Measurements from ENCODE around the gene ERCC6L2.

The ERCC6L2 gene

DNA sequence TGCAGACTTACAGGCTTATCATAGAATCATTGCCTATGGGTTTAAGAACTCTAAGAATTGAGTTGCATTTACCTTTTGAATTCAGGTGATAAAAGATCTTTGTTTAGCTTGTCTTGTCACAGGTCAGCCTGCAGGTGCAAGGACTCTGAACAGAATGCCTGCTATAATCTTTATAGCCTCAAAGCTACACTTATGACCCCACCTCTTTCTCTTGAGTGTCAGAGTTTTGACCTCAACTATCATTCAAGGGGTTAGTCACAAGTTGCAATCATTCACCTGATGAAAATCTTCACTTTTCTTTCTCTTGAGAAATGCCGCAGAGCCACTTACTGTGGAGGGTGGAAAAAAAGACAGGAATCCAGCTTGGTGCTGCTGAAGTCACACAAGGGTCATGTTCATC is 49.5 kb downstream of the ERCC6L2 start:
- DNase-seq, result no peak

DNA sequence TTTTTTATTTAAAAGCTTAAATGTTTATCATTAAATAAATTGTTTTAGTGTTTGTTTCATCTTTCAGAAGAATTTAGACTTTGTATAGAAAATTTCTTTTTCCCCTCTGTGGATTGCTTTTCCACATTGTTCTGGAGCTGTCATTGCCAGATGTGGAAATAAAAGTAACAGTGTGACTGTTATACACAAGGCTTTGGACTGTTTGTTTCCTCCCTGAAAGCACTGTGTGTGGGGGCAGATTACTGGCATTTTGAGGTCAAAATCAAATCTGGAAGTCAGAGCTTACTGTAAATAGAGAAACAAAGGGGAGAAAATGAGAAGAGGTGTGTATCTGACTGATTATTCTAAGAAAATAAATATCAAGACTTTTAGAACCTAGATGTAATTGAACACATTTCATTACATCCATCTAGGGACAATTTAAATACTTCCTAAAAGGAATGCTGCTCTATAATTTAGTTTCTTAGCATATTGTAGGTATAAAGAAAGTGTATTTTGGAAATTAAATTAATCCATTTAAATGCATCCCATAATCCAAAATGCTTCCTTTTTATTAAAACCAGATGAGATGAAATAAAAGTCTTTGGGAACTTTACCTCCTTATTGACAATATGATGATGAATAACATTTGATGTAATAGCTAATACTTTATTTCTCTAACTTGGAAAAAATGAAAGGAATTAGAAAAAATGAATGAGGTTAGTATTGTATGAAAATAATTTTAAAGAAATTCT is 51.9 kb downstream of the ERCC6L2 start:
- DNase-seq, result no peak

DNA sequence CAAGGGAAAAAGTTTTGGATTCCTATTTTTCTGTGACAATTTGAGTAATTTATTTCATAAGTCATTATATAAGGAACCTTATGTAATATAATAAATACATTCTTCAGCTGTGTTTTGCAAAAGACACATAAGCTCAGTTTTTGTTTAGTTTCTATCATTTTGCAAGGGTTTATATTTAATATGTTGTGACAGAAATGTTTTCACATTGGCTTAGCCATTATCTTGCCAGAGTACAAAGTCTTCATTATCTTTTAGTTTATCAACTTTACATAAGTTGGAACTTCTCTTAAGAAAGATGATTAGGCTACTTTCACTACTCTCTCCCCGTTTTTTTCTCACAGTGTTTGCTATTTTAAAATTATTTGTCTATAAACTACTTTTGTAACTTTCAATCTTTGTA is 54.8 kb downstream of the ERCC6L2 start:
- no peak for DNase-seq

DNA sequence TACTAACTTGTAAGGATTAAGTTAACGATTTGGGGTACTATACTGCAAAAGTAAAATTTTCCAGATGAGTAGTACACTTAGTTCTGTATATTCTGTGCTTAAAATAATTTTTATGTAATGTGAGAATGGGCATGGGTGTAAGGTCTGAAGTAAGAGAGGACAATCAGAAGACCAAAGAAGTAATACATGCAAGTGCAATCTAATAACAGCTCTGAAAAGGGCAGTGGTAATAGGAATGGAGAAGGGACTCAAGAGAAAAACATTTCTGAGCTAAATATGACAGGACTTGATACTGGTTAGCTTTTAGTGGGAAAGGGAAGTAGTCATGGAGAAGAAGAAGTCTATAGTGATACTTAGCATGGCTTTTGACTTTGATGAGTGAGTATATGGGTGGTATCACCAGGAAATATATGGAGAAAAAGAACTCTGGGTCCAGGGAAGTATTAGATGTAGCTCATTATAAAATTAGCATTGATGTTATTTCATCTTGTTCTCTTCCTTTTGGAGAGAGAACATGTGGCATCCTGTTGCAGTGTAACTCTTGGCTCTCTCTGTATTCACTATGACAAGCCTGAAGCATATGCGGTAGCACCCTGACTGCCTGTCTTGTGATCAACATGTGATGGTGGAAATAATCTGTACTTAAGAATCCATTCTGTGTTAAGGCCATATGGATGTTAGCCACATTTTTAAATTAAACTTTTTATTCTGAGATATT is 60.5 kb downstream of the ERCC6L2 start:
- no peak for DNase-seq

DNA sequence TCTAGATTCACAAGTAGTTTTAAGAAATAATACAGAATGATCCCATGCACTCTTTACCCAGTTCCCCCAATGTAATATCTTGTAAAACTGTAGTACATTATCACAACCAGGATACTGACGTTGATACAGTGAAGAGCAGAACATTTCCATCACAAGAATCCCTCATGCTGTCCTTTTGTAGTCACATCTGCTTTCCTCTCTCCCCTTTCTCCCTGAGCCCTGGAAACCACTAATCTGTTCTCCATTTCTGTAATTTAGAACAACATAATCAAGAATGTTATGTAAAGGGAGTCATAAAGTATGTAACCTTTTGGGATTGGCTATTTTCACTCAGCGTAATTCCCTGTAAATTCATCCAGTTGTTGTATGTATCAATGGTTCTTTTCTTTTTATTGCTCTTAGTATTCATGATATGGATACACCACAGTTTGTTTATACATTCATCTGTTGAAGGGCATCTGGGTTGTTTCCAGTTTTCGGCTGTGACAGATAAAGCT is 61.1 kb downstream of the ERCC6L2 start:
- DNase-seq, result no peak

DNA sequence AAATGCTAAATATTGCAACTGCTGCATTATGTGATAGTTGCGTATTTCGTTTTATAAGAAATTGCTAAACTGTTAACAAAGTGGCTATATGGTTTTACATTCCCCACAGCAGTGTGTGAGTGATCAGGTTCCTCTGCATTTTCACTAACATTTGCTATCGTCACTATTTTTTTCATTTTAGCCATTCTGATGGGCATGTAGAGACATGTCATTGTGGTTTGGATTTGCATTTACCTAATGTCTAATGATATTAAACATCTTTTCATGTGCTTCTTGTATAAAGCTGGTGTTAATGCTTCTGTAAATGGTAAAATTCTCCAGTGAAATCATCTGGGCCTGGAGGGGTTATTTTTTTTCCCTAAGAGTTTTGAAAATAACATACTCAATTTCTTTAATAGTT is 61.6 kb downstream of the ERCC6L2 start:
- DNase-seq, result no peak

DNA sequence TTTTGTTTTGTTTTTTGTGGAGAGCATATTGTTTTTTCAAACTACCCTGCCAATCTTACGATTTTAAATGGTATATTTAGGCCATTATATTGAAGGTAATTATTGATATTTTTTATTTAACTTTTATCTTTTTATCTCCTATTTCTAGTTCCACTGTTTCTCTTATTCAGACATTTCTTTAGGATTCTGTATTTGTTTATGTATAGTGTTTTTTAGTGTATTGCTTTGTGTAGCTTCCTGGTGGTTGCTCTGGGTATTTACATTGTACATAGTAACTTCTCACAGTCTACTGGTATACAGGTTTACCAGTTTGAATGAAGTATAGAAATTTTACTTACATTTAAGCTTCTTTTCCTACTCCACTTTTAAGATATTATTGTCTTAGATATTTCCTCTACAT is 63.2 kb downstream of the ERCC6L2 start:
- DNase-seq, result no peak

DNA sequence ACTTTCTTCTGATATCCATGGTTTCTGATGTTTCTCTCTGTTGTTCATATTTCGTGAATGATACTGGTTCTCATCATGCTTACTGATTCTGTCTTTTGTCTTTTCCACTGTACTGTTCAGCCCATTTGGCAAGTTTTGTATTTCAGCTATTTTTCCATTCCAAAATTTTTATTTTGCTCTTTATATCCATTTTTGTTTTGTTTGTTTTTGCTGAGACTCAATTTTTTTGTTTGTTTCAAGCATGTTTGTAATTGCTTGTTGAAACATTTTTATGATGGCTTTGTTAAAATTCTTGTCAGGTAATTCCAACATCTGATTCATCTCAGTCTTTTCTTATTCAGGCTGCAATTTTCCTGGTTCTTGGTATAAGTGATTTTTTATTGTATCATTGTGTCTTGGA is 64.0 kb downstream of the ERCC6L2 start:
- DNase-seq, result no peak

DNA sequence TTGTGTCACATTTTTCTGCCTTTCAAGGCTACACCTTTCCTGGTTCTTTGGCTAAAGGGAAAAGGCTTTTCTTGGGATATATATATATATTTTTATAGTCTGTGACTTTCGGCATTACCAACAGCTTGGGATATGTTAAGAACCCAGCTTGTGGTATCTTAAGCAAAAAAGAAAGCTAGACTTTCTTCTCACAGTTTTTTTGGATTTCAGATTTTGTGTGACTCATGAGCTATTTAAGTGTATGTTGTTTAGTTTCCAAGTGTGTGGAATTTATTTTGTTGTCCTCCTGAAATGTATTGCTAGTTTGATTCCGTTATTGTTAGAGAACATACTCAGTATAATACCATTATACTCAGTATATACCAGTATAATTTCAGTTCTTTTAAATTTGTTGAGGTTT is 64.8 kb downstream of the ERCC6L2 start:
- DNase-seq, result no peak

DNA sequence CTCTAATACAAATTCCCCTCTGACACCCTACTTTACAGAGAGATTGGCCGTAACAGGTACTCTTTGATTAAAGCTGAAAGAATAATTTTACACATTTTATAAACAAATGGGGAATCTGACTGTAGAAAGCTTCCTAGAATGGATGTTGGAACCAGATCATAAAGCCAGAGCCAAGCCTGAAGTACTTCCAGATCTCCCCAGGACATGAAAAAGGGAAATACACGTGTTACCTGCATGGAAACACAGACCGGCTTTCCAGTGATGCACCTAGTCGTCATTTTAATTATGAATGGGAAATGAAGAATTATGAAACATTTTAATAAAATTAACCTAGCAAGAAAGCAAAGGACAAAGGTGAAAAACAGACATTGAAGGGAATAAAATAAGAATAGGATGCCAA is 66.5 kb downstream of the ERCC6L2 start:
- DNase-seq, result no peak

DNA sequence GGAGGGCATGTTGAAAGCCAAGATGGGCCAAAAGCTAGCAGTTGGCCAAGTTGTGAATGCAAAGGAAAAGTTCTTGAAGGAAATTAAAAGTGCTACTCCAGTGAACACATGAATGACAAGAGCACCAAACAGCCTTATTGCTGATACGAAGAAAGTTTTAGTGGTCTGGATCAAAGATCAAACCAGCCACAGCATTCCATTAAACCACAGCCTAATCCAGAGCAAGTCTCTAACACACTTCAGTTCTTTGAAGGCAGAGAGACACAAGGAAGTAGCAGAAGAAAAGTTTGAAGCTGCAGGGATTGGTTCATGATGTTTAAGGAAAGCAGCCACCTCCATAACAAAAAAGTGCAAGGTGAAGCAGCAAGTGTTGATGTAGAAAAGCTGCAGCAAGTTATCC is 71.6 kb downstream of the ERCC6L2 start:
- no peak for DNase-seq

DNA sequence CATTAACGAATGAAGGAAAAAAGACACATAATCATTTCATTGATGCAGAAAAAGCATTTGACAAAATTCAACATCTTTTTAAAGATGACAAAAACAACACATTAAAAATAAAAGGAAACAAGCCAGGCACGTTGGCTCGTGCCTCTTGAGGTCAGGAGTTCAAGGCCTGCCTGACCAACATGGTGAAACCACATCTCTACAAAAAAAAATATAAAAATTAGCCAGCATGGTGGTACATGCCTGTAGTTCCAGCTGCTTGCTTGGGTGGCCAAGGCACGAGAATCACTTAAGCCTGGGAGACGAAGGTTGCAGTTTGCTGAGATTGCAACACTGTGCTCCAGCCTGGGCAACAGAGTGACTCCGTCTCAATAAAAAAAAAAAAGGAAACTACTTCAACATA is 77.0 kb downstream of the ERCC6L2 start:
- DNase-seq, result no peak

DNA sequence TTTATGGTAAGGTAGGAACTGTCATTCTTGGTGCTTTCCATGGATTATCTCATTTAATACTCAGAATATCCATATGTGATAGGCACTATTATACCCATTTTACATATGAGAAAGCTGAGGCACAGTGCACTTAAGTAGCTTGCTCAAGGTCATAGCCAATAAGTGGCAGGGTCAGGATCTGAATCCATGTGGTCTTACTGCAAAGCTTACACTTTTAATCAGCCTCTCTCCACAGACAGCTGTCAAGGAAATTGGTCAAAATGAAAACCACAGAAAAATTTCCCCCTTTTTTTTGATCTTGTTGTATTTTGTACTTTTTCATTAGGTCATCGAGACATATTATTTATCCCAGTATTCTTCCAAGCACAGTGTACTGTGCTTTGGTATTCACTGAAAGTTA is 78.5 kb downstream of the ERCC6L2 start:
- no peak for DNase-seq

DNA sequence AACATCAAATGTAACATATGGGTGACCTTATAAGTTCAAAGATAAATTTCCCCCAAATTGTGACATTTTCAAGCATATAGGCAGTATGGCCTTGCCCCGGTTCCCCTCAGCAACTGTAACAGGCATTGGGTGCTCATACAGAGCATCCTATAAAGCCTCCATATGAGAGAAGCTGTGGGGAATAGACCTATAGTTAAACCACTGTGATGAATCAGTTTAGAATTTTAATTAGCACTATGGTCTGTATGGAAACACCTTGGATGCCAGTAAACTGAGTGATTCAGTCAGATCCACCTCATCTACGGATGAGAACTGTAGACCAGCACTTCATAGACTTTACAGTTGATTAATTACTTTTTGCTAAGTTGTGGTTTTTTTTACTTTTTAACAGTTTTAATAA is 79.4 kb downstream of the ERCC6L2 start:
- no peak for DNase-seq

DNA sequence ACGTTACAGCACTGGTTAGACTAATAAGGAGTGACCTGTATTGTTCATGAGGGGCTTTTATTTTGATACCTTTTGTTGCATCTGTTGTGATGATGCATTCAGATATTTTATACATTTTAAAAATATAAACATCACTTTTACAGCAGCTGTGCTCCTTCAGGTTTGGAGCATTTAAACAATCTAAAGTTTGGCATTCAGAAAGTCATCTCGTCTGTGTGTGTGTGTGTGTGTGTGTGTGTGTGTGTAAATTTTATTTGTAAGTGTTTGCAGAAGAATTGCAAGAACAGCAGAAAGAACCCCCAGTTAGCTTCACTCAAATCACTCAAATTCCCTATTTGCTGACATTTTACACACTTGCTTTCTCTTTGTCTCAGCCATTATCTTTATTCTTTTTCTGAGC is 87.4 kb downstream of the ERCC6L2 start:
- no peak for DNase-seq

DNA sequence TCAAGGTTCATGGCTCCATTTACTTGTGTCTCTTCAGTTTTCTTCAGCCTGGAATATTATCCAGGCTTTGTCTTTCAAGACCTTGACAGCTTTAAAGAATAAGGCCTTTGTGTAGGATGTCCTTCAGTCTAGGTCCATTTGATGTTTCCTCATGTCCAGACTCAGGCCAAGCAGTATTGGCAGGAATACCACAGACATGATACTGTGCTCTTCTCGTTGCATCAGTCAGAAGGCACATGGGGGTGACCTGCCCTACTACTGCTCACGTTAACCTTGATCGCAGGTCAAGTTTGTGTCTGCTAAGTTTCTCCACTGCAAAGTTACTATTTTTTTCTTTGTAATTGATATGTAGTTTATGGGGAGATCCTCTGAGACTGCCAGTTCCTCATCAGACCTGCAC is 88.2 kb downstream of the ERCC6L2 start:
- DNase-seq, result no peak

DNA sequence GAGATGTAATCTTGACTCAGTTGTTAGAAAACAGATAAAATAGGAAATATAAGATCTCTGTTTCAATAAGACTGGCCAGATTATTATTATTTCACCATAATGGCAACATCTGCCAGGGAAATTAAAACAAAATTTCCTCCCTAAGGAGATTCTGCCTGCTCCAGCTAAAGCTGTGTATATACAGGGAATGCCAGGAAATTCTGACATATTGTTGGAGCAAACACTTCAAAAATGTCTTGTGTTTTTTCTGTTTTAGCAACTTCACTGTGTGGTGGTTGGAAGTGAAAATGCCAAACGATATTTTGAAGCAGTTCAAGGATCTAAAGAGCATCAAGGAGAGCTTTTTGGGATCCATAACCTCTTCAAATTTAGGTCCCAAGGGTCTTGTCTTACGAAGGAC is 90.8 kb downstream of the ERCC6L2 start:
- DNase-seq, result no peak

DNA sequence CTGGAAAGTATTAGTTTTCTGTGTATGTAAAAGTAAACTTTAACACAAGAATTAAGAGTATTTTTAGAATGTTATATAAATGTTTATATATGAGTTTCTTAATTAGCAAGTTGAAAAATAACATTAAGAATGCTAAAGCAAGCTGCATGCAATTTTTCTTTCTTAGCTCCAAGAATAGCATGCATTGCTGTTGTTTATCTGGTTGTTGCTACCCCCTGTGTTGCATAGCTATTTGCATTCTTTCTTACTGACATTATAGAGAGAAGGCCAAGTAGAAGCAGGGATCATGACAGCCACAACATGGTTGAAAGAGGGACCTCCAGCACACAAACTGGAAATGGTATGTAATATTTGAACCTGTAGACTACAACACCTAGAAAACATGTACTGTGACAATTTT is 94.8 kb downstream of the ERCC6L2 start:
- no peak for DNase-seq

DNA sequence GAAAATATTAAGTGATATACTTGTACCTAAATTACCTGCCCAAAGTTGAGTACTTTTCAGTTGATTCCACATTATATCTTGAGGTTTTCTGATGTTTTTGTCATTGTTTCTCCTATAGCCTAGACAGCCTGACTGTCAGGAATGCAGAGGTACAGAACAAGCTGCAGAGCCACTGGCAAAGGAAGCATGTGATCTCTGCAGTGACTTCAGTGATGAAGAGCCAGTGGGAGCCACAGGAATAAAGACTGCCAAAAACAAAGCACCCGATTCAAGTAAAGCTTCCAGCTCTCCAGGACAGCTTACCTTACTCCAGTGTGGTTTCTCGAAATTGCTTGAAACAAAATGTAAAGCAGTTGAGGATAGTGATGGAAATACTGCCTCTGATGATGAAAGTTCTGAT is 96.3 kb downstream of the ERCC6L2 start:
- no peak for DNase-seq

DNA sequence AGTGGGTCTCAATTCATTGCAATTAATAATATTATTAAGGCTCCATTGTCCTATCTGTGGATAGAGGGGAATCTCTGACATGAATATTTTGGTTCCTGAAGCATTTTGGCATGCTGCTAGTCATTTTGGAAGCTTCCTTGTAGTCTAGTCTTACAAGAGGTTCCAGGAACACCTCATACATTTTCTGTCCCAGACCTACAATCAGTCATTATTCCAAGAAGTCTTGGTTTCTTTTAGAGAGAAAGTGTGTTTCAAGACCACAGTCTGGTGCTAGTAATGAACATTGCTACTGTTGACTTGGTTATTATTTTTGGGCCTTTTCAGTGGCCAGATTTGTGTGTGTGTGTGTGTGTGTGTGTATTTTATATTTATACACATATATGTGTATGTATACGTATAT is 98.9 kb downstream of the ERCC6L2 start:
- DNase-seq, result no peak

DNA sequence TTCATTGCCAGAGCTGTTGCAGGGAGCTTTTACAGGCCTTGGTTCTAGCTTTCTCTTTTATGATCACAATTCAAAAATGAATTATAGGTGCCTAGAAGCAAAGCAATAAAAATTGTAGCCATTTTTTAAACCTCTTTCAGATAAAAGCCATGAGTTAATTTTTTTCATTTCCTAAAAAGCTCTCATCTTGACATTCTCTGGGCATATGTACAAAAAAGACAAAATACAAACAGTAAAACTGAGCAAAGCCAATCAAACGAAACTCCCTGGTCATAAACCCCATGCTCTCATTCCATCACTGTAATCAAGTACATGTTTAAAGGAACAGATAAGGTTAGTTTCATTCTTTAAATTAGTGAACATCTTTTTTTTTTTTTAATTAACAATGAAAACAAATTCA is 101.9 kb downstream of the ERCC6L2 start:
- DNase-seq, result no peak

DNA sequence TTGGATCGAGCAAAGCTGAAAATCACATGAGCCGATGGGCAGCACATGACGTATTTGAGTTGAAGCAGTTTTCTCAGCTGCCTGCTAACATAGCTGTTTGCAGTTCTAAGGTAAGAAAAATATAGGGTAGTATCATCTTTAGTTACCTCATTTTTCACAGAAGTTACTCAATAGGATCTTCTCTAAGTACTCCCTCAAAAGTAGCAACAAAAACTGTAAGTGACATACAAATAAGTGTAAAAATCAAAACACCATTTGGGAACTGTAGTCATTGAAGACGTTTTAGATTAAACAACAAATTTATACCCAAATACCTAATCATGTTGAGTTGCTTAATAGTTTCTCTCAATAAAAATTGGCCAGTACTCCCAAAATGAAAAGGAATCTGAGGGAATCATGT is 102.6 kb downstream of the ERCC6L2 start:
- DNase-seq, result no peak

DNA sequence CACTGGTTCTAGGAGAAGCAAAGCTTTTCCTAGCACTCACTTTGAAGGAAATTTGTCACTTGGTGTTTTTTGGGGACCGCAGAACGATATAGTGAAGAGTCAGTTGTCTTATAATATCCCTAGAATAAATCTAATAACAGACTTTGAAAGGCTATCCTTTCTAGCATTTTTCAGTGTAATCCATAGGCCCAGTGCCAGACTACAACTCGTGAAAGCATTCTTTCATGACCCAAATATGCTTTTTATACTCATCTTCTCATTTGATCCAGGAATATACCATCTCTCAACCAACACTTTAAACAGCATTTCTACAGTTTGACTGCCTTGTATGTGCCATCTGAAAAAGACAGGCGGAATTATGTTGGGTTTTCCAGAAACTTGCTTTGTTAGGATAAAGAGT is 104.0 kb downstream of the ERCC6L2 start:
- DNase-seq, result no peak

DNA sequence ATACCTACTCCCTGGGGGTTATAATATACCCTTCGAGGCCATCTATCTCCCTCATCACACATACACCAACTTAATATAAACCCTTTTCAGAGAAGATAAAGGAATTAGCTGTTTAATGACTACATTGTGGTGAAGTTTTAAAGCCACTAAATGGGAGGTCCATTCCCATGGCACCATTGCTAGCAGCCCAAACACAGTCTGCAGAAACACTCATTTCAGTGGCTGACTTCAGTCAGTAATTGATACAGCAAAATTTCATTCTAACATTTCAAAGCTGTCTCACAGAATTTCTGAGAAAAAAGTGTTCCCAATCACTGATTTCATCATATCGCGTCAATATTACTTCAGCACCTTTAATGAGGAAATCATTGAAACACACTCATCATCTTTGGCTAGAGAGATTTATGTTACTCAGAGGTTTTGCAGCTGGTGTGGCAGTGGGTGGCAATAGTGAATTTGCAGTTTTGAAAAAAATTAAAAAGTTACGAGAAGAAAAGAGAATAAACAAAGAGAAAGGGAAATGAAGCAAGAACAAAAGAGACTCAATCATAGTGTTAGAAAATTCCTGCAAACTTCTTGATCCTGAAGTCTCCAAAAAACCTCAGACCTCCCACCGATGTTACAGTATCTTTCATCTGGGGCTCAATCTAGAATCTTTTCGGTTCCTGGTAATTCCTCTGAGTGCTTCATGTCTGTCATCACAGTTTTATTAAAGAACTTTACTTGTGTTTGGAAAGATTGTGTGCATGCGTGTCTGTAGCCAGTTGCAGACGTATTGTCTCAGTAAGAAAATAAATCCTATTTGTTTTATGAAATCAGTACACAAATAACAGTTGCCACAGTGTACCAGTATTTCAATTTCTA is 105.0 kb downstream of the ERCC6L2 start:
- peak; percentile 48 to 78 (median 65) for DNase-seq
